GM12892 (cell line): Measurements from ENCODE around the gene DPP3.

Source experiments
- POLR2A ChIP-seq: IDR thresholded peaks from 2 replicates; pipeline ENCODE4 v1.6.1; 2011; ENCODE audit warnings: low read depth, low read length, control low read depth
- POLR2AphosphoS5 ChIP-seq: IDR thresholded peaks from 2 replicates; pipeline ENCODE4 v1.6.1; 2011; ENCODE audit warnings: low read depth, low read length, control low read depth

- TF ChIP-seq POLR2AphosphoS5 (no peak), POLR2A (no peak)
Observed at GRCh38 chr11:66475349-66476172, 4.7 kb upstream of the DPP3 start.
